ENCODE results near the gene COMP.

COMP gene

DNA sequence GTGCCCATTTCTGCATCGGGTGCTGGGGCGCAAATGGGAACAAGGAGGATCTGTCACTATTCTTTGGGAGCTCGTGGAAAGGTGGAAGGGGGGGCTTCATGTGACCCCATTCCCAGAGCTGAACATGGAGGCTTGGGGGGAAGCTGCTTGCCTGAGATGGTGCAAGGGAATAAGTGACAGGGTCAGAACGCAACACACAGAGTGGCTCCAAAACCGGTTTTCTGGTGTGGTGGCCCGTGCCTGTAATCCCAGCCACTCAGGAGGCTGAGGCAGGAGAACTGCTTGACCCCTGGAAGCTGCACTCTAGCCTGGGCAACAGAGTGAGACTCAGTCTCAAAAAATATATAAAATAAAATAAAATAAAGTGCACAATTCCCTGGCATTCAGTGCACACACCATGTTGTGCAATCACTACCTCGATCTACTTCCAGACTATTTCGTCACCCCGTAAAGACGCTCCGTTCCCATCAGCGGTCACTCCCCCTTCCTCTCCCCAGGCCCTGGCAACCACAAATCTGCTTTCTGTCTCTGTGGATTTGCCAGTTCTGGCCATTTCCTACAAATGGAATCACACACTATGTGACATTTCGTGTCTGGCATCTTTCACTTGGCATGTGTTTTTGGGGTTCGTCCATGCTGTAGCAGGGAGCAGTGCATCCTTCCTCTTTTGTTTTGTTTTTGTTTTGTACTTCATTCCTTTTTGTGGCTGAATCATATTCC lies 18.2 kb upstream of the COMP start:
- no peaks in the 10 kb centered on the region for H3K36me3 ChIP-seq

DNA sequence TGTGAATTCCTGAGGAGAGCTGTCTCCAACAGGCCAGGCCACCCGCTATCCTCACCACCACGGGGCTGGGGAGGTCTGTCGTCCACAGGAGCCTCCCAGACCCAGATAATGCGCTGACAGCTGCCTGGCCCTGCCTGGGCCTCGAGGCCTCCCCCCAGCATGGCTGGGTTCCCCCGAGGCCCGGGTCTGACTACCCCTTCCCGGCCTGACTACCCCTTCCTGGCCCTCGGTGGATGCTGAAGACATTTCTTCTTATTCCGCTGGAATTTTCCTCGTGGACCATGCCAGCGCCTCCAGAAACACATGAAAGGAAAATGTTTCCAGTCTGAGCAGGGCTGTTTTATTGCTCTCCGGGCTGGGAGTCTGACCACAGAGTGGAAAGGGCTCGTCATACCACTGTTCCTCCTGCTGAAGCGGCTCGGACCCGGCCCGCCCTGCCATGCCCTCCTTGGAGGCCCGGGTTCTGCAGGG lies 16.8 kb upstream of the COMP start:
- Histone ChIP-seq H3K27ac (no peak overlapping the region), H3K27me3 (peaks cover 75% of the 10 kb centered on the region), H3K9me3 (no peaks in the 10 kb centered on the region), H3K4me1 (ENCODE audit: control insufficient read depth in 1 of 2, insufficient read depth in 1 of 2, low read depth in 1 of 2, low read length in 1 of 2) (no peaks in the 10 kb centered on the region), H3K4me3 (ENCODE audit: low read depth in 1 of 2, low read length in 1 of 2) (no peak overlapping the region), H3K36me3 (no peaks in the 10 kb centered on the region)
- TF ChIP-seq, protein P1, sequence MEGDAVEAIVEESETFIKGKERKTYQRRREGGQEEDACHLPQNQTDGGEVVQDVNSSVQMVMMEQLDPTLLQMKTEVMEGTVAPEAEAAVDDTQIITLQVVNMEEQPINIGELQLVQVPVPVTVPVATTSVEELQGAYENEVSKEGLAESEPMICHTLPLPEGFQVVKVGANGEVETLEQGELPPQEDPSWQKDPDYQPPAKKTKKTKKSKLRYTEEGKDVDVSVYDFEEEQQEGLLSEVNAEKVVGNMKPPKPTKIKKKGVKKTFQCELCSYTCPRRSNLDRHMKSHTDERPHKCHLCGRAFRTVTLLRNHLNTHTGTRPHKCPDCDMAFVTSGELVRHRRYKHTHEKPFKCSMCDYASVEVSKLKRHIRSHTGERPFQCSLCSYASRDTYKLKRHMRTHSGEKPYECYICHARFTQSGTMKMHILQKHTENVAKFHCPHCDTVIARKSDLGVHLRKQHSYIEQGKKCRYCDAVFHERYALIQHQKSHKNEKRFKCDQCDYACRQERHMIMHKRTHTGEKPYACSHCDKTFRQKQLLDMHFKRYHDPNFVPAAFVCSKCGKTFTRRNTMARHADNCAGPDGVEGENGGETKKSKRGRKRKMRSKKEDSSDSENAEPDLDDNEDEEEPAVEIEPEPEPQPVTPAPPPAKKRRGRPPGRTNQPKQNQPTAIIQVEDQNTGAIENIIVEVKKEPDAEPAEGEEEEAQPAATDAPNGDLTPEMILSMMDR (IDR thresholded peaks at IDR 0.05), result no peak

More for the DNA sequence above, 18.2 kb upstream of the COMP start:
- Histone ChIP-seq H3K27me3 (peaks cover 77% of the 10 kb centered on the region), H3K27ac (no peak overlapping the region), H3K4me1 (ENCODE audit: control insufficient read depth in 1 of 2, insufficient read depth in 1 of 2, low read depth in 1 of 2, low read length in 1 of 2) (no peaks in the 10 kb centered on the region), H3K4me3 (ENCODE audit: low read depth in 1 of 2, low read length in 1 of 2) (peak overlapping the region in 1 of 2 experiments; percentile 13), H3K9me3 (no peaks in the 10 kb centered on the region)
- TF ChIP-seq, protein P1 (IDR thresholded peaks at IDR 0.05), result no peak

DNA sequence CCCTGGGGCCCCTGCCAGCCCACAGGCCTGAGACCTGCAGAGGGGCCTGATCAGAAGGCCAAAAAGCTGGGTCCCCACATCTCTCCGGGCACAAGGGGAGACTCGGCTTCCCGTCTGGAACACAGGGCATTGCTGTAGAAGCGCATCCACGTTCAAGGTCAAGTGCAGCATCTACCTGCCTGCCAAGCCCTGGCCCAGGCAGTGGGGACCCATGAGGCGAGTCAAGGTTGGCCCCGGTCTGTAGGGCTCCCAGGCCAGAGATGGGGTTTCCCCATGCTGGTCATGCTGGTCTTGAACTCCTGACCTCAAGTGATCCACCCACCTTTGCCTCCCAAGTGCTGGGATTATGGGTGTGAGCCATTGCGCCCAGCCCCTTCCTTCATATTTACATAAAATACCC lies 13.5 kb upstream of the COMP start:
- no peak overlapping the region for H3K4me3 ChIP-seq (ENCODE audit: low read depth in 1 of 2, low read length in 1 of 2)
- peaks cover 71% of the 10 kb centered on the region for H3K27me3 ChIP-seq
- no peaks in the 10 kb centered on the region for H3K9me3 ChIP-seq
- TF ChIP-seq, protein P1 (IDR thresholded peaks at IDR 0.05), result no peak
- H3K4me1 ChIP-seq (ENCODE audit: control insufficient read depth in 1 of 2, insufficient read depth in 1 of 2, low read depth in 1 of 2, low read length in 1 of 2), result no peaks in the 10 kb centered on the region
- H3K36me3 ChIP-seq, result no peaks in the 10 kb centered on the region
- no peak overlapping the region for H3K27ac ChIP-seq

DNA sequence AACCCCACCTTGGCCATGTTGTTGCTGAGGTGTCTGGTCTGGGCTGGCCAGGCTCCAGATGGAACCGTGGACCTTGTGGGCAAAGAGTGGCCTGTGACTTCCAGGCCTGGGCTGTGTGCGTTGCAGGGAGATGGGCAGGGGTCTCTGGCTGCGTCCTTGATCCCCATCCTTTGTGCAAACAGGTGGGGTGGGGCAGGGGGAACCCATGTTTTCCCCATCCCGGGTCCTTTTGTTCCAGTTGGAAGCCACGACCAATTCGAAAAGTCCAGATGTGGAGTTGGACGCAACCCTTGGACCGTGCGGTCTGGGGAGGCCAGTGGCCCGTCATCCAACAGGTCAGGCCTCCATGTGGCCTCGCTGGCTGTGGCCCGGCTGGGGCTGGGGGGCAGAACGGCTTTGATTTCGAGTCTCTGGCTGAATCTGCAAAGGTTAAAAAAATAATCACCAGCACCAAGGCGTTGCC lies 13.1 kb upstream of the COMP start:
- H3K36me3 ChIP-seq, result no peaks in the 10 kb centered on the region
- TF ChIP-seq, protein P1 (IDR thresholded peaks at IDR 0.05), result no peak
- H3K27ac ChIP-seq, result no peak overlapping the region
- H3K9me3 ChIP-seq, result no peaks in the 10 kb centered on the region
- H3K4me1 ChIP-seq (ENCODE audit: control insufficient read depth in 1 of 2, insufficient read depth in 1 of 2, low read depth in 1 of 2, low read length in 1 of 2), result no peaks in the 10 kb centered on the region
- H3K27me3 ChIP-seq, result peaks cover 71% of the 10 kb centered on the region
- H3K4me3 ChIP-seq (ENCODE audit: low read depth in 1 of 2, low read length in 1 of 2), result no peak overlapping the region

DNA sequence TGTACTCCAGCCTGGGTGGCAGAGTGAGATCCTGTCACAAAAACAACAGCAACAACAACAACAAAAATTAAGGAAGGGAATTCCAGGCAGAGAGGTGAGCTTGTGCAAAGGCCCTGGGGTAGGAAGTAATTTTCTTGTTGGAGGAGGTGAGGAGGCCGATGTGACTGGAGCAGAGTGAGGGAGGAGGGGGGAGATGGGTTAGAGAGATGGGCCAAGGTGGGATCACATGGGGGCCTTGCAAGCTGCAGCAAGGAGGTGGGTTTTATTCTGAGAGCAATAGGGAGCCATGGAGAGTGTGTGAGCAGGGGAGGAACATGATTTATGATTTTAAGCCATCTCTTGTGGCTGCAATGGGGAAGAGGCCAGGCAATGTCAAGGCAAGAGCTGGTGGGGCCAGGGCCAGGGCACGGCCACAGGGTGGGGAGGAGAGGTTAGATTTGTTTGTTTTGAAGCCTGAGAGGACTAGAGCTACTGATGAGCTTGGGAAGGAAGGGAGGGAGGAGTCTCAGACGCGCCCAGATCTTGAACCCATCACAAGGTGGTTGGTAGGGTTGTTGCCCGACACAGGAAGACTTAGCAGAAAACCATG lies 12.5 kb upstream of the COMP start:
- peaks cover 71% of the 10 kb centered on the region for H3K27me3 ChIP-seq
- TF ChIP-seq, protein P1 (IDR thresholded peaks at IDR 0.05), result no peak
- H3K36me3 ChIP-seq, result no peaks in the 10 kb centered on the region

More for the DNA sequence above, 12.5 kb upstream of the COMP start:
- Histone ChIP-seq H3K4me3 (ENCODE audit: low read depth in 1 of 2, low read length in 1 of 2) (no peak overlapping the region), H3K4me1 (ENCODE audit: control insufficient read depth in 1 of 2, insufficient read depth in 1 of 2, low read depth in 1 of 2, low read length in 1 of 2) (no peaks in the 10 kb centered on the region), H3K27ac (no peak overlapping the region), H3K9me3 (no peaks in the 10 kb centered on the region)

Measured in neutrophil (primary cell).